Hematopoietic multipotent progenitor cell treated with erythropoietin and hydrocortisone succinate and interleukin-3 and kit ligand, for 8 days (in vitro differentiated cells): ENCODE measurements around the gene IFITM5.
A peak's percentile ranks its signal among the peaks of the same experiment; 100 is the strongest.
"Not testable (repeated sequence)": the region's sequence is repeated elsewhere in the genome, so short reads cannot be mapped to it uniquely, and the experiment has no call there.

Experiments
- DNase-seq: peaks from one replicate; pipeline ENCODE4 v3.0.0-alpha.2; 2015

IFITM5 gene

DNA sequence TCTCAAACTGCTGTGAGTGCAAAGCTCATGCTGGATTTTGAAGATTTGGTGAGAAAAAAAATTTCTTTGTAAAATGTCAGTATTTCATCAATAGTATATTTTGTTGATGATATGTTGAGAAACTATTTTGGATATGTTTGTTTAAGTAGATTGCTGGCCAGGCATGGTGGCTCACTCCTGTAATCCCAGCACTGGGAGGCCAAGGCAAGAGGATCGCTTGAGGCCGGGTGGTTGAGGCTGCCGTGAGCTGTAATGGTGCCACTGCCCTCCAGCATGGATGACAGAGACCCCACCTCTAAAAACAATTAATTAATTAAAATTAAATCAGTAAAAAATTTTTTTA, 28.2 kb upstream of the IFITM5 start:
- no peak for DNase-seq

GRCh38 chr11:326842-327580, 27.7 kb upstream of the IFITM5 start:
- DNase-seq: peak; percentile 54

GRCh38 chr11:326592-326841, 27.2 kb upstream of the IFITM5 start:
- DNase-seq: no peak

DNA sequence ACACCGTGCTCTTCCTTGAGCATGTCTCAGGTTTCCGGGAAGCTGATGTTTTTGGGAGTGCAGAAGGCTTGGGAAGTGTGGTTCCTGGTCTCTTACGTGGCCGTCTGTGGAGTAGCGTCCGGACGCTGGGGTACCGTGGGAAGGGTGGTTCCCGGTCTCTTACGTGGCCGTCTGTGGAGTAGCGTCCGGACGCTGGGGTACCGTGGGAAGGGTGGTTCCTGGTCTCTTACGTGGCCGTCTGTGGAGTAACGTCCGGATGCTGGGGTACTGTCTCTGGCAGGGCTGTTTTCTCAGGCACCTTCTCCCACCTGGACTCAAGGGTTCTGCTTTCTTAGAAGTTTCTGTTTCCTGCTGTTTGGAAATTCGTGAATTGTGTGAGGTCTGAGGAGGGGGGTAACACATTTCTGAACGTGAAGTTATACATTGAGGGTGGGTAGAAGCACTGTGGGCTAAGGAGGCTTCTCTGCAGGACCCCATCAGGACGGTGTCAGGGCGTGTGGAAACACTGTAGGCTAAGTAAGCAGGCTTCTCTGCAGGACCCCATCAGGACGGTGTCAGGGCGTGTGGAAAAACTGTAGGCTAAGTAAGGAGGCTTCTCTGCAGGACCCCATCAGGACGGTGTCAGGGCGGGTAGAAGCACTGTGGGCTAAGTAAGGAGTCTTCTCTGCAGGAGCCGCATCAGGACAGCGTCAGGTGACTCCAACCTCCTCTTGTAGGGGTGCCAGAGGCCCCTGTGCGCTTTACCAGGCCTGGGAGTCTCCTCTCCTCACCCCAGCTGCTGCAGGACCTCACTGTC, 26.7 kb upstream of the IFITM5 start:
- DNase-seq: no peak

DNA sequence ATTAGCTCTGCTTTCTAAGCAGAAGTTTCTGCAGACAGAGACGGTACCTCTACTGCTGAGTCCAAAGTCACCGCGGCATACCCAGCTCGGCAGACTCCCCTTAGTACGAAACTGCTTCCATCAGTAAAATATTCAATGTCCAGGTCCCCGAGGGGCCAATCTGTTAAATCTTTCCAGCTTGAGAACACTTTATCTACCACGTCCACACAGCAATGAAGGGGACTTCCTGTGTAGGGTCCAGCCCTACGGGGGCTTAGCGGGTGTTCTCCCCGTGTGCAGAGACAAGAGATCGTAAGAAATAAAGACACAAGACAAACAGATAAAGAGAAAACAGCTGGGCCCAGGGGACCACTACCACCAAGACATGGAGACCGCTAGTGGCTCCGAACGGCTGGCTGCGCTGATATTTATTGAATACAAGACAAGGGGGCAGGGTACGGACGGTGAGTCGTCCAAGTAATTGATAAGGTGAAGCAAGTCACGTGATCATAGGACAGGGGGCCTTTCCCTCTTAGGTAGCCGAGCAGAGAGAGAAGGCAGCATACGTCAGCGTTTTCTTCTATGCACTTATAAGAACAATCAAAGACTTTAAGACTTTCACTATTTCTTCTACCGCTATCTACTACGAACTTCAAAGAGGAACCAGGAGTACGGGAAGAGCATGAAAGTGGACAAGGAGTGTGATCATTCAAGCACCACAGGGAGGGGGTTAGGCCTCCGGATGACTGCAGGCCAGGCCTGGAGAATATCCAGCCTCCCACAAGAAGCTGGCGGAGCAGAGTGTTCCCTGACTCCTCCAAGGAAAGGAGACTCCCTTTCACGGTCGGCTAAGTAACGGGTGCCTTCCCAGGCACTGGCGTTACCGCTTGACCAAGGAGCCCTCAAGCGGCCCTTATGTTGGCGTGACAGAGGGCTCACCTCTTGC, 25.5 kb upstream of the IFITM5 start:
- not testable (repeated sequence) for DNase-seq

GRCh38 chr11:324156-324555, 24.8 kb upstream of the IFITM5 start:
- no peak for DNase-seq

GRCh38 chr11:319888-320273, 20.6 kb upstream of the IFITM5 start:
- DNase-seq: not testable (repeated sequence)

- not testable (repeated sequence) for DNase-seq
Observed at GRCh38 chr11:319121-319887, 20.0 kb upstream of the IFITM5 start.

- DNase-seq: not testable (repeated sequence)
Observed at GRCh38 chr11:318405-319120, 19.2 kb upstream of the IFITM5 start.

GRCh38 chr11:317668-318404, 18.5 kb upstream of the IFITM5 start:
- not testable (repeated sequence) for DNase-seq

- no peak for DNase-seq
Observed at GRCh38 chr11:316891-317301, 17.6 kb upstream of the IFITM5 start.

DNA sequence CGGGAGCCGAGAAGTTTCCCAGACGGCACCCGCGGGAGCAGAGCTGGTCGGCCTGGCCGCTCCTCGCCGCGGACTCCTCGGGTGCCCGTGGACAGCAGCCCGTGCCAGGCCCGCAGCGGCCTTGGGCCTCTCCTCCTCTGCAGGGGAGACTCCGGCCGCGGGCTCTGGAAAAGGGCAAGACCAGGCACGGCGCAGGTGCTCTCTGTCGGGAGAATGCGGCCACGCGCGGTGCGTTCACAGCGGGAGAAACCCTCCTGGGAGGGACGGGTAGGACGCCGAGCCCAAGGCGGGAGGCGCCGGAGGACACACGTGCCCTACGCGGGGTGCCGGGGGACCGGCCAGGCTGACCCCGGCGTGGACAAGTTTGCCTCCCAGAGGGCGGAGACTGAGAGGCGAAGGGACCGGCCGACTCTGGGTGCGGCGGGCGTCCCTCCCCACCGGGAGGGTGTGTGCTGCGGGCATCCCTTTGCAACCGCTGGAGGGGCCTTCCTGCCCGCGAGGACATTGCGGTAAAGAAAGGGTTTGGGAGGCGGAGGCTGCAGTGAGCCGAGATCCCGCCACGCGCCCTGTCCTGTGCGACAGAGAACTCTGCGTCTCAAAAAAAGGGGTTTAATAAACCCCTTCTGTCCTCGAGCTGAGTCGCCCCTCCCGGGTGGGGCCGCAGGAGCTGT, 16.8 kb upstream of the IFITM5 start:
- no peak for DNase-seq

- no peak for DNase-seq
Observed at GRCh38 chr11:315516-315994, 16.2 kb upstream of the IFITM5 start.

GRCh38 chr11:315051-315481, 15.7 kb upstream of the IFITM5 start:
- DNase-seq: no peak

DNA sequence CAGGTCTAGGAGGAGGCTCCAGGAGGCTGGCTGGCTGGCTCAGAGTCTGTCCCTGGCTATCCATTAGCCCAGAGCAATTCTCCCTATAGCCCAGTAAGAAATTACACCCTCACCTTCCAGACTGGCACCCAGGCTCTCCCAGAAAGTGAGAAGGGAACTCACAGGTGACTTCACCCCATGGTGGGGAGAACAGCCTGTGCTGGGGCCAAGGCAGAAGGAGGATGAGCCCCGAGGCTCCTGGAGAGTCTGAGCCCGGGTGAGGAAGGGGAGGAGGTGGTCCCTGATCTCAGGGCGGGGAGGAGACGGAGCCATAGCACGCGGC, 15.2 kb upstream of the IFITM5 start:
- not testable (repeated sequence) for DNase-seq

GRCh38 chr11:313787-314553, 14.6 kb upstream of the IFITM5 start, which contains the start of gene IFITM1:
Gene IFITM1 (plus strand): TSS chr11:314040. CDS start chr11:314171, 131 bp downstream.
- DNase-seq: peak; percentile 53

- DNase-seq: no peak
Observed at GRCh38 chr11:313304-313786, 14.0 kb upstream of the IFITM5 start.

- no peak for DNase-seq
Observed at GRCh38 chr11:312092-312816, 12.9 kb upstream of the IFITM5 start.
